Left ventricle myocardium superior (tissue), 1 donor: Measurements from ENCODE around the gene ZNF454. TPM values are rescaled to one million over a fixed set of nuclear protein-coding genes. Genes with fewer than 3 reads are reported as not detected.

Source experiments
- ATAC-seq: fragments of 200-7000 bp; cut with Tn5 transposase; one replicate; pipeline ENCODE4 v1.9.1; 2020; ENCODE audit warnings: mild to moderate bottlenecking, moderate library complexity
- DNase-seq: peaks from one replicate; pipeline ENCODE4 v3.0.0-alpha.2; 2020
- intact Hi-C: fragments of 100-400 bp; cut with micrococcal nuclease; formaldehyde crosslinking; loops from one replicate; pipeline ENCODE4 v1.11.0; 2022
- total RNA-seq: library from RNA; stranded (reverse); fragmentation: NEBNext Ultra II Directional; extraction: Animal tissue kit (Norgen Biotek cat#: 25700); gene quantifications from one replicate; pipeline ENCODE4 v1.2.1, GENCODE V29; 2021
- donor health status: DM: no; HTN: yes; CAD: no; lungs with severe emphysema.

Gene ZNF454
- total RNA-seq, 1 donor from 2014 or later = 2.3 TPM

DNA sequence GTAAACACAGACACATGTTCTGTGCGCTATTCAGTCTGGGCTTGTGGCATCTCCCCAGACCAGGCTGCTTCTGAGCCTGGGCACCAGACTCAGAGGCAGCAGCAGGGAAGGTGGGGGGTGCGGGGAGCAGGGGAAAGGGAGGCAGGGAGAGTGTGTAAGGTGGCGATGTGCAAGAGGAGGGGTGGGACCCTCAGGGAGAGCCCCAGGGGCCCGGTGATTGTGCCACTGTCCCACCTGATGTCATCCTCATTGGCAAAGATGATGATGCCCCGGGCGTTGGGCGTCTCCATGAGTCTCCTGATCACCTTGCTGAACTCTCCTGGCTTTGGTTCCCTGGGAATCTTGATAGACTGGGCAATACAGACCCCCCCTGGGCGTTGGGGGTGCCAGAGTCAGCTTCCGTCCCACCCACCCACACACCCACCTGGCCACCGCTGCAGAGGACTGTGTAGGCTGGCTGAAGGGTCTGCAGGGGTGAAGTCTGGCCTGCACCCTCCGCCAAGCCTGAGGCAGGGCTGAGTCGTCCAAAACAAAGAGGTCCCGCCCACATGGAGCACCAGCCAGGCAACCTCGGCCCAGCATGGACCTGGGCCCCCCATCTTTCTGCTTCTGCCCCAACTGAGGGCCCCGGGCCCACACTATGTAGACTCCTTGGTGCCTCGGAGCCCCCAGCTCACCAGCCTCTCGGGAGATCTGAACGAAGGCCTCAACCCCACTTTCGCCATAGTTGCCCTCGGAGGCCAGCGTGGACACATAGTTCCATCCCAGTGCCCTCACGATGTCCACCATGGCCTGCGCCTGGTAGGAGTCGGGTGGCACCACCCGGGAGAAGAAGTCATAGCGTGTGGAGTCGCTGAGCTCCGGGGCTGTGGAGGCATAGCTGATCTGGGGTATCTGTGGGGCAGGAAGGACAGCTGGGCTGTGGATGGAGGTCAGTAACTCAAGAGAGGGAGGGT, 50.5 kb downstream of the ZNF454 start:
- DNase-seq = no peak
- intact Hi-C loops = no loop called here
- ATAC-seq = no peak

DNA sequence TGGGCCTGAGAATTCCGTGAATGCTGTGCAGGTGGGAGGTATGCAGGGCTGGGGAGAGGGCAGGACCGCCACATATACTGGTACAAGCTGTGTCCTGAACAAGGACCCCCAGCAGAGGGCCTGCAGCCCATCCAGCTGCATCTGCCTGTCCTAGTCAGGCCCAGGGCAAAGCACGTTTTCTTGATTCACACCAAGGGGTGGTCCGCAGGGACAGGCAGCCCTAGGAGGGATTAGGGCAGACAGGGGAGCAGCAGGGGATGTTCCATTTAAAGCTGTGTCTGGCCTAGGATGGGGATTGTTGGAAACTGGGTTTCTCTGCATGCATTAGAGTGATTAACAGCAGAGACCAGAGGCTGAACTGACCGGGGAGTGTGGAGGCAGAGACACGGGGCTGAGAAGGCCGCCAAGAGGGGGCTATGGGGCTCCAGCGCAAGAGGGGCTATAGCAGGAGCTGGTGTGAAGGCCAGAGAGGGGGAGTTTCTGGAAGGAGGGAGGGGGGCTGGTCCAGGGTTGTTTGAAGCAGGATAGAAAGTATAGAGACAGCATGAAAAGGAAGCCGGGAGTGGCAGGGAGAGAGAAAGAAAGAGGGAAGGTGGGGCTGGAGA, 51.4 kb downstream of the ZNF454 start:
- DNase-seq = no peak
- ATAC-seq = no peak
- intact Hi-C loops = no loop called here

DNA sequence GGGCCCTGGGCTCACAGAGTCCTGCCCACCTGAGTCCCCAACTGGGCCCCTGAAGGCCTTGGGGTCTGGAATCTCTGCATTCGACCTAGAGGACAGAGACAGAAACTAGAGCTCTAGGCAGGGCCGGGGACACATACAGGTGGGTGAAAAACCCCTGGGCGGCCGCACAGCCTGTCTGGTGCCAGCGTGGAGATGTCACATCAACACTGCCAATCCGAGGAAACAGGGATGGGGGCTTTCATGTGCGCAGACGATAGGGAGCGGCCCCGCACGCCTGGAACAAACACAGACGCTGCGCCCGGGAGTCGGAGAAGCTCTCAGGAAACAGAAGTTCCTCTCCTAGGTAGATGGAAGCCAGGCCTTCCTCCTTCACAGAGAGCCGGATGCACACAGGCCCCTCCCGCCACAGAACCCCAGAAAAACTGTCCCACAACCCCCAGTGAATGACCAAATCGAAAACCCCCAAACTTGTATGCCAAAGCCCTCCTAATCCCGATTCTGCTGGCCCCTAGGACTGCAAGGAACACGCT, 52.3 kb downstream of the ZNF454 start:
- no peak for ATAC-seq
- intact Hi-C loops = no loop called here

GRCh38 chr5:178993955-178994579, 53.1 kb downstream of the ZNF454 start:
- intact Hi-C loops = no loop called here
- no peak for ATAC-seq
- no peak for DNase-seq

More for the DNA sequence above, 52.3 kb downstream of the ZNF454 start:
- no peak for DNase-seq

DNA sequence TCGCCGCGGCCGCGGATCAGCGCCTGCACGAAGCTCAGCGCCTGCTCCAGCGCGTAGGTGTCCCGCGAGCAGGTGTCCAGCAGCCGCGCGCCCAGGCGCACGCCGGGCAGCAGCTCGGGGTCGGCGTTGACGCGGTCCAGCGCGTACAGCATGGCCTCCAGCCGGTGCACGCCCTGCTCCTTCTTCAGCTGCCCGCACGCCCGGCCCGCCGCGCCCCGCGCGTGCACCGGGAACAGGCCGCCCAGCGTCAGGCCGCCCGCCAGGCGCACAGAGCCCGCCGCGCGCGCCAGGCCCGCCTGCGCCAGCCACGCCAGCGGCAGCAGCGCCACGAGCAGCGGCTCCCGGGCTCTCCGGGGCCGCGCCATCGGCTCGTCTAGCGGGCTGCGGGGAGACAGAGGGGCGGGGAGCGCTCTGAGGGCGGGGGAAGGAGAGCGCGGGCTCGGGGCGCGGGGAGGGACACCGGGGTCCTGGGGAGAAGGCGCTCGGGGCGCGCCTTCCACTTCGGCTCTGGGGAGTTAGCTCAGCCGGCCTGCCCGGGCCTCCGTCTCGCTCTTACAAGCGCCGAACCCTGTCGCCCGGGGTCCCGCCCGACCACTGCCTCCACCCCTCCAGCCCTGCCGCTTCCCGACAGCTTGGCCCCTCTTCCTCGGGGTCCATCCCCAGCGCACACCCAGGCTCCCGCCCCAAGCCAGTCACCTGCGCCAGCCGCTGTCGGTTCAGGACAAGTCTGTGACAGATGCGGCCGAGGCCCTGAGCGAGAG, 53.8 kb downstream of the ZNF454 start, which contains the start of gene GRM6:
Gene GRM6 (minus strand): TSS at position 741 of the 761 bp plus-strand sequence. CDS start 376 bp downstream, at position 365.
- no peak for ATAC-seq
- intact Hi-C loops = no loop called here
- no peak for DNase-seq

GRCh38 chr5:178995341-178995690, 54.3 kb downstream of the ZNF454 start:
- DNase-seq (no peak), ATAC-seq (no peak)
- intact Hi-C loops = no loop called here

GRCh38 chr5:178996156-178996555, 55.2 kb downstream of the ZNF454 start:
- no peak for DNase-seq
- ATAC-seq = no peak

DNA sequence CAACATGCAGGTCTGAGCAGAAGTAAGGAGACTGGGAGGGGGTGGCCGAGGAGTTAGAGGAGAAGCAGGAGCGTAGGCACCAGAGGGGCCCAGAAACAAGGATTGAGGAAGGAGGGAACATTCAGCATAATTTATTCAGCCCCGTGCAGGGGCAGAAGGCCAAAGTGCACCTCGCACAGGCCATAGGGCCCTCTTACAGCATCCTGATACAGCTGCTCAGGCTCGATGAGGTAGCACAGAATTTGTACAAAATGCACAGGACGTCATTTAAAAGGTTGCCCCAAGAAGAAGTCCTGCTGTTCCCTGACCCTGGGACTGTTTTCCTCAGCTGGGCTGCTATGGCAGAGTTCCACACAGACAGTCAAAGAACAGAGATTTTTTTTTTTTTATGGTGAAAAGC, 56.2 kb downstream of the ZNF454 start:
- DNase-seq = no peak
- intact Hi-C loops = no loop called here
- ATAC-seq = no peak

More at GRCh38 chr5:178996156-178996555, 55.2 kb downstream of the ZNF454 start:
- intact Hi-C loops = no loop called here

- ATAC-seq = no peak
- intact Hi-C loops = no loop called here
- DNase-seq = no peak
These were observed 57.4 kb downstream of the ZNF454 start for GRCh38 chr5:178998441-178998840.

DNA sequence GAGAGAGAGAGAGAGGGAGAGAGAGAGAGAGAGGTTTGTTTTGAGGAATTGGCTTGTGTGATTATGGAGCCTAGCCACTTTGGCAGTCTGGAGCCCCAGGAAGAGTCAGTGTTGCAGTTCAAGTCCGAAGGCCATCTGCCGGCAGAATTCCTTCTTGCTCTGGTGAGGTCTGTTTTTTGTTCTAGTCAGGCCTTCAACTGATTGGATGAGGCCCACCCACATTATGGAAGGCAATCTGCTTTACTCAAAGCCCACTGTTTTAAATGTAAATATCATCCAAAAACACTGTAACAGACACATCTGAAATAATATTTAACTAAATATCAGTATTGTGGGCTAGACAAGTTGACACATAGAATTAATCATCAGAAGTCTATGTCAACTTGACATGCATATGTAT, 65.6 kb downstream of the ZNF454 start:
- intact Hi-C loops = no loop called here
- no peak for ATAC-seq
- DNase-seq = no peak

DNA sequence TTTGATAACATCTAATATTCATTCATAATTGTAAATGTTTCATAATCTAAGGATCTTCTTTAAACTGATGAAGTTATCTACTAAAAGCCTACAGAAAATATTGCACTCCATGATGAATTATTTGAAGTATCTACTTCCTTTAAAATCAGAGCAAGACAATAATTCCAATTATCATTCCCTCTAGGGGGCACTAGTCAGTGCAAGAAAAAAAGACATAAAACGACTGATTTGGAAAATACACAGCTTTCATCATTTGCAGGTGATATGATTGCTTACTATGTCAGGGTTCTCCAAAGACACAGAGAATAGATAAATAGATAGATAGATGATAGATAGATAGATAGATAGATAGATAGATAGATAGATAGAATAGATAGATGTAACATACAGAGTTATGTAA, 67.7 kb downstream of the ZNF454 start:
- no peak for DNase-seq
- intact Hi-C loops = no loop called here

More for the DNA sequence above, 67.7 kb downstream of the ZNF454 start:
- ATAC-seq = no peak

Other genes starting within 250 kb of the ZNF454 start
- 7.6 TPM for gene ZNF354A, start 210.5 kb upstream of the ZNF454 start, total RNA-seq
- 8.6 TPM for gene ZNF354B, start 81.2 kb upstream of the ZNF454 start, total RNA-seq
- 0.67 TPM for gene ZFP2, start 45.3 kb upstream of the ZNF454 start, total RNA-seq
- not detected for gene GRM6, start 54.1 kb downstream of the ZNF454 start, total RNA-seq
- gene ZNF879, start 82.6 kb downstream of the ZNF454 start, total RNA-seq = 4.6 TPM
- gene ZNF354C, start 119.2 kb downstream of the ZNF454 start, total RNA-seq = 5.4 TPM